ENCODE results near the gene PID1.

PID1 gene

GRCh38 chr2:229071292-229071976 lies 199.7 kb downstream of the PID1 start:
- DNase-seq (ENCODE audit: low spot score) = no peak

GRCh38 chr2:229066121-229066715 lies 204.9 kb downstream of the PID1 start:
- DNase-seq (ENCODE audit: low spot score) = no peak

GRCh38 chr2:229064749-229065148 lies 206.3 kb downstream of the PID1 start:
- DNase-seq (ENCODE audit: low spot score) = no peak

GRCh38 chr2:229060147-229060546 lies 210.9 kb downstream of the PID1 start:
- DNase-seq (ENCODE audit: low spot score) = no peak

- no peak for DNase-seq (ENCODE audit: low spot score)
Measured at GRCh38 chr2:229059331-229060033, 211.6 kb downstream of the PID1 start.

GRCh38 chr2:229057976-229058553 lies 213.0 kb downstream of the PID1 start:
- DNase-seq (ENCODE audit: low spot score) = no peak

GRCh38 chr2:229054311-229054710 lies 216.8 kb downstream of the PID1 start:
- DNase-seq (ENCODE audit: low spot score) = no peak

- DNase-seq (ENCODE audit: low spot score) = no peak
Measured at GRCh38 chr2:229051798-229052197, 219.3 kb downstream of the PID1 start.

- DNase-seq (ENCODE audit: low spot score) = no peak
Measured at GRCh38 chr2:229050133-229050532, 221.0 kb downstream of the PID1 start.

GRCh38 chr2:229048134-229048533 lies 223.0 kb downstream of the PID1 start:
- DNase-seq (ENCODE audit: low spot score) = no peak

GRCh38 chr2:229045671-229046070 lies 225.4 kb downstream of the PID1 start:
- DNase-seq (ENCODE audit: low spot score) = no peak

- no peak for DNase-seq (ENCODE audit: low spot score)
Measured at GRCh38 chr2:229044581-229044980, 226.5 kb downstream of the PID1 start.

- DNase-seq (ENCODE audit: low spot score) = no peak
Measured at GRCh38 chr2:229043681-229044080, 227.4 kb downstream of the PID1 start.

GRCh38 chr2:229042349-229042748 lies 228.7 kb downstream of the PID1 start:
- DNase-seq (ENCODE audit: low spot score) = no peak

GRCh38 chr2:229041691-229042090 lies 229.4 kb downstream of the PID1 start:
- DNase-seq (ENCODE audit: low spot score) = no peak

GRCh38 chr2:229037621-229038020 lies 233.5 kb downstream of the PID1 start:
- no peak for DNase-seq (ENCODE audit: low spot score)

GRCh38 chr2:229033816-229034215 lies 237.3 kb downstream of the PID1 start:
- DNase-seq (ENCODE audit: low spot score) = no peak

- DNase-seq (ENCODE audit: low spot score) = no peak
Measured at GRCh38 chr2:229032608-229033234, 238.4 kb downstream of the PID1 start.

- DNase-seq (ENCODE audit: low spot score) = no peak
Measured at GRCh38 chr2:229027353-229028105, 243.6 kb downstream of the PID1 start.

- DNase-seq (ENCODE audit: low spot score) = no peak
Measured at GRCh38 chr2:229025653-229026052, 245.4 kb downstream of the PID1 start.

- DNase-seq (ENCODE audit: low spot score) = no peak
Measured at GRCh38 chr2:229022652-229023051, 248.4 kb downstream of the PID1 start.

- DNase-seq (ENCODE audit: low spot score) = no peak
Measured at GRCh38 chr2:229022071-229022470, 249.0 kb downstream of the PID1 start.
